ENCODE results near the gene KRTAP5-8.

DNA sequence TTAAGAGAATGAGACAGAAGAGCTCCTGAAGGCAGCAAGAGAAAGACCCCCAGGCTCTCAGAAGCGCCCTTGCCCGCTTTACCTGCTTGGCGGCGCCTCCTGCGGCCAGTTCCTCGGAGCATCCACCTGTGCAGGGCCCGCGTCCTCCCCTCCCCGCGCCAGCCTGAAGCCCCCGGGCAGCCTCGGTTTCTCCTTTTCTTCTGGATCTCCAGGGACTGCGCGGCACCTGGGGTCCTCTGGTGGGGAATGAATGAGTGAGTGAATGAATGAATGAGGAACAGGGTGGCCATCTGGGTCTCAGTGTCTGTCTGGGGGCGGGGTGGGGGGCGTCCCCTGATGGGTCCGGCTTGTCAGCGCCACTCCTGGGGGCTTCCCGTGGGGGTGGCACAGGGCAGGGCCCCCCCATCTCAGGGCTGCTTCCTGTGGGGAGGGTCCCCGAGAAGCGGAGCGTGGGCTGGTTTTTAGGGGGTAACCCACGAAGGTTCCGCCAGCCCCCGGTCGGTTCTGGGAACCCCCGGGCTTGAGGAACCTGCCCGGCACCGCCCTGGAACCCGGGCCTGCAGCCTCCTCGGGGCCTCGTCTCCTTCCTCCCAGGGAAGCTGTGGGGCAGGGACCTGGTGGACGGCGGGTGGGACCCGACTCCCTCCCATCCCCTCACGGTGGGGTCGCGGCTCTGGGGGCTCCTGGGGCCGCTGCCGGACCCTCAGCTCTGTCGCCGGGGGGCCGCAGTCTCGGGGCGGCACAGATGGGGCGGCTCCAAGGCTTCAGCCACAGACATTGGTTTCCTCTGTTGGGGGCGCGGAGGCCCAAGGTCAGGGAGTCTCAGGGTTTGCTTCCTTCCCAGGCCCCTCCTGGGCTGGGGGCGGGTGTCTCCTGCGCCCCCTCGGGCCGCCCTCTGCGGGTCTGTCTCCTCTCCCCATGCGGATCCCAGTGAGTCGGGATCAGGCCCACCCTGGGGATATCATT is 19.0 kb upstream of the KRTAP5-8 start:
- TF ChIP-seq, protein P1, sequence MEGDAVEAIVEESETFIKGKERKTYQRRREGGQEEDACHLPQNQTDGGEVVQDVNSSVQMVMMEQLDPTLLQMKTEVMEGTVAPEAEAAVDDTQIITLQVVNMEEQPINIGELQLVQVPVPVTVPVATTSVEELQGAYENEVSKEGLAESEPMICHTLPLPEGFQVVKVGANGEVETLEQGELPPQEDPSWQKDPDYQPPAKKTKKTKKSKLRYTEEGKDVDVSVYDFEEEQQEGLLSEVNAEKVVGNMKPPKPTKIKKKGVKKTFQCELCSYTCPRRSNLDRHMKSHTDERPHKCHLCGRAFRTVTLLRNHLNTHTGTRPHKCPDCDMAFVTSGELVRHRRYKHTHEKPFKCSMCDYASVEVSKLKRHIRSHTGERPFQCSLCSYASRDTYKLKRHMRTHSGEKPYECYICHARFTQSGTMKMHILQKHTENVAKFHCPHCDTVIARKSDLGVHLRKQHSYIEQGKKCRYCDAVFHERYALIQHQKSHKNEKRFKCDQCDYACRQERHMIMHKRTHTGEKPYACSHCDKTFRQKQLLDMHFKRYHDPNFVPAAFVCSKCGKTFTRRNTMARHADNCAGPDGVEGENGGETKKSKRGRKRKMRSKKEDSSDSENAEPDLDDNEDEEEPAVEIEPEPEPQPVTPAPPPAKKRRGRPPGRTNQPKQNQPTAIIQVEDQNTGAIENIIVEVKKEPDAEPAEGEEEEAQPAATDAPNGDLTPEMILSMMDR (conservative IDR thresholded peaks at IDR 0.05 in 1 of 2, IDR thresholded peaks at IDR 0.05 in 1 of 2; ENCODE audit: low read depth in 1 of 2, low read length in 2 of 2): no peak
- TF ChIP-seq EZH2 (IDR thresholded peaks at IDR 0.05; ENCODE audit: low read length, missing control alignments): no peak

Data from fibroblast of lung (primary cell).